ENCODE data around the gene NPR3.

GRCh38 chr5:32754284-32754683, 43.2 kb downstream of the NPR3 start:
- TF ChIP-seq, protein P1, sequence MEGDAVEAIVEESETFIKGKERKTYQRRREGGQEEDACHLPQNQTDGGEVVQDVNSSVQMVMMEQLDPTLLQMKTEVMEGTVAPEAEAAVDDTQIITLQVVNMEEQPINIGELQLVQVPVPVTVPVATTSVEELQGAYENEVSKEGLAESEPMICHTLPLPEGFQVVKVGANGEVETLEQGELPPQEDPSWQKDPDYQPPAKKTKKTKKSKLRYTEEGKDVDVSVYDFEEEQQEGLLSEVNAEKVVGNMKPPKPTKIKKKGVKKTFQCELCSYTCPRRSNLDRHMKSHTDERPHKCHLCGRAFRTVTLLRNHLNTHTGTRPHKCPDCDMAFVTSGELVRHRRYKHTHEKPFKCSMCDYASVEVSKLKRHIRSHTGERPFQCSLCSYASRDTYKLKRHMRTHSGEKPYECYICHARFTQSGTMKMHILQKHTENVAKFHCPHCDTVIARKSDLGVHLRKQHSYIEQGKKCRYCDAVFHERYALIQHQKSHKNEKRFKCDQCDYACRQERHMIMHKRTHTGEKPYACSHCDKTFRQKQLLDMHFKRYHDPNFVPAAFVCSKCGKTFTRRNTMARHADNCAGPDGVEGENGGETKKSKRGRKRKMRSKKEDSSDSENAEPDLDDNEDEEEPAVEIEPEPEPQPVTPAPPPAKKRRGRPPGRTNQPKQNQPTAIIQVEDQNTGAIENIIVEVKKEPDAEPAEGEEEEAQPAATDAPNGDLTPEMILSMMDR (IDR thresholded peaks at IDR 0.05), result no peak
- TF ChIP-seq POLR2A (IDR thresholded peaks at IDR 0.05), result no peak
